Measurements from ENCODE around the gene HDAC9.
A peak's percentile ranks its signal among the peaks of the same experiment; 100 is the strongest.

The HDAC9 gene

DNA sequence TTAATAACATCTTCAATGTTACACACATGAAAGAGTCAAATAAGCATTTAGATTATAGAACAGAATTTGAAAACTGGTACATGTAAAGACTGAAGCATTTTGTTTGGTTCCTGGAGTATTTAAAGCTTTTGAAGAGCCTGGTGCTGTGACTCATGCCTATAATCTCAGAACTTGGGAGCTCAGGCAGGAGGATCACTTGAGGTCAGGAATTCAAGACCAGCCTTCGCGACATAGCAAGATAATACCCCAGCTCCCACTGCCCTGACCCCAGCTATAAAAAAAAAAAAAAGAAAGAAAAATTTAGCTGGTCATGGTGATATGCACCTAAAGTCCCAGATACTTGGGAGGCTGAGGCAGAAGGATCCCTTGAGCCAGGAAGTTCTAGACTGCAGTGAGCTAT, 87.8 kb downstream of the HDAC9 start:
- CTCF ChIA-PET, result interaction anchor here (0.9 to 6.7 kb wide), 8 partner anchors 7 to 231 kb away, joined by 3 to 45 read pairs (median 4); no protein-coding TSS in a partner anchor
- DNase-seq (ENCODE audit: low read depth, low spot score), result peak; percentile 40
- TF ChIP-seq CTCF (IDR thresholded peaks at IDR 0.05; ENCODE audit: insufficient read depth, low read length, missing control alignments), result no peak
- H3K4me3 ChIP-seq (ENCODE audit: low read depth, low read length), result no peak overlapping the region
- POLR2A ChIA-PET, result no interaction called here

GRCh38 chr7:18590241-18590640, 94.7 kb downstream of the HDAC9 start:
- H3K4me3 ChIP-seq (ENCODE audit: low read depth, low read length), result no peak overlapping the region
- CTCF ChIA-PET, result interaction anchor here (0.7 to 7.5 kb wide), 55 partner anchors 9 to 1080 kb away, joined by 3 to 96 read pairs (median 4); partner anchors contain the start of genes HDAC9 and TWIST1
- POLR2A ChIA-PET, result no interaction called here
- no peak for TF ChIP-seq CTCF (IDR thresholded peaks at IDR 0.05; ENCODE audit: insufficient read depth, low read length, missing control alignments)
- DNase-seq (ENCODE audit: low read depth, low spot score), result no peak

GRCh38 chr7:18590744-18591340, 95.3 kb downstream of the HDAC9 start:
- peak; percentile 19 for DNase-seq (ENCODE audit: low read depth, low spot score)
- TF ChIP-seq CTCF (IDR thresholded peaks at IDR 0.05; ENCODE audit: insufficient read depth, low read length, missing control alignments), result peak; percentile 49
- no peak overlapping the region for H3K4me3 ChIP-seq (ENCODE audit: low read depth, low read length)
- ChIA-PET POLR2A (no interaction called here), CTCF (interaction anchor here (0.6 to 7.5 kb wide), 60 partner anchors 9 to 1164 kb away, joined by 3 to 96 read pairs (median 4); partner anchors contain the start of genes HDAC9 and TWIST1)

DNA sequence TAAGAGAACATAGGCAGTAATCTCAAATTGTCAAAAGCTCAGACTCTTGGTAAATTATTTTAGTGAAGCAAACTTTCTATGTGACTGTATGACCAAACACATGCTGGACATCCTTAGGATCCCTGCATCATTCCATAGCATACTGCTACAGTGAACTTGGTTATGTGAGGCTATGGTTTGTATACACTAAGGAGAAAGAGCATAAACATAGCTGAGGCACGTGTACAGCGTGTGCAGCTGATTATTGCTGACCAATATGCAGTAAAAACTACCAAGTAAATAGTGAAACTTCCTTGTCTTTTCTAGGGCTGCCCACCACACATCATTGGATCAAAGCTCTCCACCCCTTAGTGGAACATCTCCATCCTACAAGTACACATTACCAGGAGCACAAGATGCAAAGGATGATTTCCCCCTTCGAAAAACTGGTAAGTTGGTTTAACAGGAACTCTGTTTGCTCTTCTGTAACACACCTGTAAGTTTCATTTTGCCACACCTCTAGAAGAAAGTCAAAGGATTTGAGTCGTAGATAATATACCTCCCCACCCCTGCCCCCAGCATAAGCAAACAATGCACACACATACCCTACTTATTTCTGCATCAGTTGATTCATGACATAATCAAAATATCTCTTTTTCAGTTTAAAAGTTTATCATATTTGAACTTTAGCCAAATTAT, 98.2 kb downstream of the HDAC9 start:
- no peak for TF ChIP-seq CTCF (IDR thresholded peaks at IDR 0.05; ENCODE audit: insufficient read depth, low read length, missing control alignments)
- CTCF ChIA-PET, result interaction anchor here (1.3 to 7.5 kb wide), 5 partner anchors 72 to 242 kb away, joined by 3 to 96 read pairs (median 7); no protein-coding TSS in a partner anchor
- no peak for DNase-seq (ENCODE audit: low read depth, low spot score)
- H3K4me3 ChIP-seq (ENCODE audit: low read depth, low read length), result no peak overlapping the region
- POLR2A ChIA-PET, result no interaction called here

- CTCF ChIA-PET, result interaction anchor here (0.8 to 1.2 kb wide), 2 partner anchors 11 to 27 kb away, joined by 3 to 5 read pairs; no protein-coding TSS in a partner anchor
Observed at GRCh38 chr7:18597754-18598153, 102.2 kb downstream of the HDAC9 start.

More at GRCh38 chr7:18597754-18598153, 102.2 kb downstream of the HDAC9 start:
- no peak overlapping the region for H3K4me3 ChIP-seq (ENCODE audit: low read depth, low read length)
- POLR2A ChIA-PET, result no interaction called here
- TF ChIP-seq CTCF (IDR thresholded peaks at IDR 0.05; ENCODE audit: insufficient read depth, low read length, missing control alignments), result no peak
- no peak for DNase-seq (ENCODE audit: low read depth, low spot score)

Measured in AG04449 (cell line).